Measurements from ENCODE around the gene SERPINC1. TPM values are rescaled to one million over a fixed set of nuclear protein-coding genes. Genes with fewer than 3 reads are reported as not detected.

Gene SERPINC1
- total and polyA plus RNA-seq, 9 of the 15 experiments (the other 6 are each of a cell fraction or from before 2014, with no cell fraction given), result 0.07 to 1.2 (median 0.50) TPM

DNA sequence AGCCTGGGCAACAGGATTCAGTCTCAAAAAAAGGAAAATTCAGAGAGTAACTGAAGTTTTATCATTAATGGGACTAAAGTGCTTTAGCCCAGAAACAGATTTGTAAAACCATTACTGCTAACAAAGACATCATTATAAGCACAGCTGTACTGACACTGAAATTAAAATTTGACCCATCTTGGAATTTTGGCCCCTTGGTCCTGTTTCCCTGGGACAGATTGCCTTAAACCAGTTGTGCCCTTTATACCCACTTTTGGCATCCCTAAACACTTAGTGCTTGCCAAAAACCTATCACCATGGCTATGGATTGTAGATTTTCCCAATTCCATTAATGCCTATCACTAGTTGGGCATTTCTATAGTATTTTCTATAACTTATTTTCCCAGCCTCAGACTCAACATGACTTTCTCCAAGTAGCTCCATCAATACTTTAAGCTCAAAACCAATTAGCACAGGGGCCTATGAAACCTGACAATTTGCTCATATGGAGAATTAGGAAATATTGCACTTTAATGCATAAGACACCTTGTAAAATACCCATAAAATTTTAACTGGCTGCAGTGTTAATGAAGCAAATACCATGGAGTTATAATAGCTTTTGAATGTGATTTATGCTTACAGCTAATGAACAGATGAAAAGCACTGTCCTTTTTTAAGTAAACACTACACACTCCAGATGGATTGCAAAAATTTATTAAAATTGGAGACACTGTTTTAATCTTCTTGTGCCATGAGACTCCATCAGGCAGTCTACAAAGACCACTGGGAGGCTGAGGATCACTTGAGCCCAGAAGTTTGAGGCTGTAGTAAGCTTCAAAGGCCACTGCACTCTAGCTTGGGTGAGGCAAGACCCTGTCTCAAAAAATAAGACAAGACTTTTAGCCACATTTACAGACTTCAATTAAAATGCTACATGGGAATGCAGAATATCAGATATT, 53.6 kb downstream of the SERPINC1 start (continued):
- TF ChIP-seq, protein P1, sequence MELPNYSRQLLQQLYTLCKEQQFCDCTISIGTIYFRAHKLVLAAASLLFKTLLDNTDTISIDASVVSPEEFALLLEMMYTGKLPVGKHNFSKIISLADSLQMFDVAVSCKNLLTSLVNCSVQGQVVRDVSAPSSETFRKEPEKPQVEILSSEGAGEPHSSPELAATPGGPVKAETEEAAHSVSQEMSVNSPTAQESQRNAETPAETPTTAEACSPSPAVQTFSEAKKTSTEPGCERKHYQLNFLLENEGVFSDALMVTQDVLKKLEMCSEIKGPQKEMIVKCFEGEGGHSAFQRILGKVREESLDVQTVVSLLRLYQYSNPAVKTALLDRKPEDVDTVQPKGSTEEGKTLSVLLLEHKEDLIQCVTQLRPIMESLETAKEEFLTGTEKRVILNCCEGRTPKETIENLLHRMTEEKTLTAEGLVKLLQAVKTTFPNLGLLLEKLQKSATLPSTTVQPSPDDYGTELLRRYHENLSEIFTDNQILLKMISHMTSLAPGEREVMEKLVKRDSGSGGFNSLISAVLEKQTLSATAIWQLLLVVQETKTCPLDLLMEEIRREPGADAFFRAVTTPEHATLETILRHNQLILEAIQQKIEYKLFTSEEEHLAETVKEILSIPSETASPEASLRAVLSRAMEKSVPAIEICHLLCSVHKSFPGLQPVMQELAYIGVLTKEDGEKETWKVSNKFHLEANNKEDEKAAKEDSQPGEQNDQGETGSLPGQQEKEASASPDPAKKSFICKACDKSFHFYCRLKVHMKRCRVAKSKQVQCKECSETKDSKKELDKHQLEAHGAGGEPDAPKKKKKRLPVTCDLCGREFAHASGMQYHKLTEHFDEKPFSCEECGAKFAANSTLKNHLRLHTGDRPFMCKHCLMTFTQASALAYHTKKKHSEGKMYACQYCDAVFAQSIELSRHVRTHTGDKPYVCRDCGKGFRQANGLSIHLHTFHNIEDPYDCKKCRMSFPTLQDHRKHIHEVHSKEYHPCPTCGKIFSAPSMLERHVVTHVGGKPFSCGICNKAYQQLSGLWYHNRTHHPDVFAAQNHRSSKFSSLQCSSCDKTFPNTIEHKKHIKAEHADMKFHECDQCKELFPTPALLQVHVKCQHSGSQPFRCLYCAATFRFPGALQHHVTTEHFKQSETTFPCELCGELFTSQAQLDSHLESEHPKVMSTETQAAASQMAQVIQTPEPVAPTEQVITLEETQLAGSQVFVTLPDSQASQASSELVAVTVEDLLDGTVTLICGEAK (IDR thresholded peaks at IDR 0.05), result no peak
- TF ChIP-seq, protein P1 (CRISPR knock-in tag; IDR thresholded peaks at IDR 0.05), result no peak
- TF ChIP-seq, protein P2, sequence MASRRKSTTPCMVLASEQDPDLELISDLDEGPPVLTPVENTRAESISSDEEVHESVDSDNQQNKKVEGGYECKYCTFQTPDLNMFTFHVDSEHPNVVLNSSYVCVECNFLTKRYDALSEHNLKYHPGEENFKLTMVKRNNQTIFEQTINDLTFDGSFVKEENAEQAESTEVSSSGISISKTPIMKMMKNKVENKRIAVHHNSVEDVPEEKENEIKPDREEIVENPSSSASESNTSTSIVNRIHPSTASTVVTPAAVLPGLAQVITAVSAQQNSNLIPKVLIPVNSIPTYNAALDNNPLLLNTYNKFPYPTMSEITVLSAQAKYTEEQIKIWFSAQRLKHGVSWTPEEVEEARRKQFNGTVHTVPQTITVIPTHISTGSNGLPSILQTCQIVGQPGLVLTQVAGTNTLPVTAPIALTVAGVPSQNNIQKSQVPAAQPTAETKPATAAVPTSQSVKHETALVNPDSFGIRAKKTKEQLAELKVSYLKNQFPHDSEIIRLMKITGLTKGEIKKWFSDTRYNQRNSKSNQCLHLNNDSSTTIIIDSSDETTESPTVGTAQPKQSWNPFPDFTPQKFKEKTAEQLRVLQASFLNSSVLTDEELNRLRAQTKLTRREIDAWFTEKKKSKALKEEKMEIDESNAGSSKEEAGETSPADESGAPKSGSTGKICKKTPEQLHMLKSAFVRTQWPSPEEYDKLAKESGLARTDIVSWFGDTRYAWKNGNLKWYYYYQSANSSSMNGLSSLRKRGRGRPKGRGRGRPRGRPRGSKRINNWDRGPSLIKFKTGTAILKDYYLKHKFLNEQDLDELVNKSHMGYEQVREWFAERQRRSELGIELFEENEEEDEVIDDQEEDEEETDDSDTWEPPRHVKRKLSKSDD (conservative IDR thresholded peaks at IDR 0.05; ENCODE audit: low read length), result no peak

All from K562 (cell line).